Endothelial cell of umbilical vein (primary cell): ENCODE results near the gene SDK2. TPM values are rescaled to one million over a fixed set of nuclear protein-coding genes. Genes with fewer than 3 reads are reported as not detected.

Experiments used
- BruUV-seq: library from RNA; stranded (reverse); fragments of 400-500 nt; replicated peaks from 2 replicates; lab custom pipeline; 2021; lab: Mats Ljungman, UMichigan
- CTCF ChIA-PET: fragments of 300-600, 350-600 bp; sonication (Branson Sonifier 250); formaldehyde crosslinking; loops from one replicate; lab custom pipeline; 2021; ENCODE audit warnings: antibody characterized with exemption, inconsistent platforms; lab: Charles Lee
- POLR2A ChIA-PET: fragments of 300-600, 350-600 bp; sonication (Branson Sonifier 250); formaldehyde crosslinking; loops from one replicate; lab custom pipeline; 2021; ENCODE audit warnings: antibody characterized with exemption, inconsistent platforms; lab: Charles Lee
- DNase-seq: peaks from one replicate; pipeline ENCODE4 v3.0.0-alpha.2; 2011; ENCODE audit warnings: low read depth, low spot score
- FAIRE-seq: peaks from 2 replicates; lab custom pipeline; 2011; peaks lifted over from hg19 to GRCh38; lab: Jason Lieb, UNC
- H2AFZ ChIP-seq: 2 replicates; pipeline ENCODE4 v1.6.0; 2012; ENCODE audit warnings: low read depth, low read length, control low read depth, inconsistent platforms
- H3K27ac ChIP-seq: 2 replicates; pipeline ENCODE4 v1.5.1; 2011; ENCODE audit warnings: low read depth, mild to moderate bottlenecking, control low read depth, low read length, moderate library complexity; ENCODE audit not compliant: insufficient read depth
- H3K27me3 ChIP-seq, 2 experiments: 2 replicates each; pipeline versions ENCODE4 v1.6.0 to v1.6.1; 2011; ENCODE audit warnings: low read length in 2 of 2, mixed read lengths in 1 of 2; ENCODE audit not compliant: control insufficient read depth in 2 of 2, insufficient read depth in 2 of 2
- H3K36me3 ChIP-seq, 2 experiments: 2 replicates in 1 of 2; 3 replicates in 1 of 2; pipeline ENCODE4 v1.5.1; 2011; ENCODE audit warnings: low read length in 2 of 2, mild to moderate bottlenecking in 1 of 2, moderate library complexity in 1 of 2; ENCODE audit not compliant: control insufficient read depth in 2 of 2, insufficient read depth in 2 of 2; ENCODE audit errors: extremely low read depth in 1 of 2
- H3K4me1 ChIP-seq: 3 replicates; pipeline ENCODE4 v1.5.1; 2011; ENCODE audit warnings: mild to moderate bottlenecking, low read length; ENCODE audit not compliant: control insufficient read depth, insufficient read depth; ENCODE audit errors: extremely low read depth
- H3K4me2 ChIP-seq: 2 replicates; pipeline ENCODE4 v1.6.1; 2011; ENCODE audit warnings: low read length, control low read depth, mixed read lengths; ENCODE audit not compliant: insufficient read depth
- H3K4me3 ChIP-seq, 3 experiments: fragments of 200-600 bp in 1 of 3; sonication (generic), shearing (Covaris generic) in 1 of 3; replicated peaks in 1 of 3; 2 replicates each; pipeline ENCODE4 v1.5.1; 2011 to 2016; ENCODE audit warnings: control low read depth in 3 of 3, low read length in 3 of 3, mild to moderate bottlenecking in 2 of 3, inconsistent platforms in 1 of 3, low read depth in 1 of 3, moderate library complexity in 1 of 3; ENCODE audit not compliant: insufficient read depth in 1 of 3
- H3K79me2 ChIP-seq: 2 replicates; pipeline ENCODE4 v1.6.0; 2012; ENCODE audit warnings: low read length, inconsistent platforms; ENCODE audit not compliant: control insufficient read depth, insufficient read depth
- H3K9ac ChIP-seq: replicated peaks from 2 replicates; pipeline ENCODE3; 2011; ENCODE audit warnings: low read length, control low read depth; ENCODE audit not compliant: insufficient read depth; ENCODE audit errors: extremely low read depth
- H3K9me1 ChIP-seq: replicated peaks from 3 replicates; pipeline ENCODE4 v1.6.0; 2011; ENCODE audit warnings: mild to moderate bottlenecking, low read length; ENCODE audit not compliant: control insufficient read depth, insufficient read depth; ENCODE audit errors: extremely low read depth
- H3K9me3 ChIP-seq: replicated peaks from 2 replicates; pipeline ENCODE4 v1.5.1; 2012; ENCODE audit warnings: low read length, inconsistent platforms; ENCODE audit not compliant: control insufficient read depth, insufficient read depth
- H4K20me1 ChIP-seq: replicated peaks from 2 replicates; pipeline ENCODE3; 2011; ENCODE audit warnings: mild to moderate bottlenecking, low read length; ENCODE audit not compliant: control insufficient read depth, insufficient read depth; ENCODE audit errors: extremely low read depth
- CTCF ChIP-seq, 2 donors: IDR thresholded peaks; 1 replicate in 1 of 2; 2 replicates in 1 of 2; pipeline ENCODE4 v1.5.1; 2011; ENCODE audit warnings: low read length in 2 of 2, mild to moderate bottlenecking in 2 of 2, moderate library complexity in 2 of 2, control low read depth in 1 of 2, inconsistent platforms in 1 of 2, low read depth in 1 of 2; ENCODE audit not compliant: insufficient read depth in 1 of 2; ENCODE audit errors: extremely low read depth in 1 of 2
- EZH2 ChIP-seq: IDR thresholded peaks from 2 replicates; pipeline ENCODE4 v1.6.1; 2012; ENCODE audit warnings: borderline replicate concordance, low read depth, mild to moderate bottlenecking, moderate library complexity, low read length, inconsistent platforms; ENCODE audit not compliant: severe bottlenecking
- FOS ChIP-seq: IDR thresholded peaks from 2 replicates; pipeline ENCODE4 v1.6.1; 2011; ENCODE audit warnings: mild to moderate bottlenecking, low read length, moderate library complexity, borderline replicate concordance; ENCODE audit not compliant: insufficient read depth
- GATA2 ChIP-seq: IDR thresholded peaks from 2 replicates; pipeline ENCODE4 v1.7.0; 2011; ENCODE audit warnings: low read depth, mild to moderate bottlenecking, moderate library complexity, mixed read lengths, low read length; ENCODE audit not compliant: insufficient read length, insufficient read depth
- JUN ChIP-seq: IDR thresholded peaks from 2 replicates; pipeline ENCODE4 v1.6.1; 2011; ENCODE audit warnings: borderline replicate concordance, low read depth; ENCODE audit not compliant: insufficient read length, insufficient read depth
- MYC ChIP-seq: IDR thresholded peaks from one replicate; pipeline ENCODE4 v1.6.1; 2011; ENCODE audit warnings: mild to moderate bottlenecking, low read depth, low read length
- POLR2A ChIP-seq: IDR thresholded peaks from 2 replicates; pipeline ENCODE4 v1.6.1; 2012; ENCODE audit warnings: low read depth, mild to moderate bottlenecking, control low read depth, low read length
- POLR2AphosphoS5 ChIP-seq: IDR thresholded peaks from 2 replicates; pipeline ENCODE4 v1.6.1; 2012; ENCODE audit warnings: low read depth, mild to moderate bottlenecking, control low read depth, low read length, moderate library complexity; ENCODE audit not compliant: insufficient read depth
- dilution Hi-C: fragments of 300-500 bp; cut with MboI; formaldehyde crosslinking; loops from one replicate; pipeline ENCODE4 v1.15.0; 2019; ENCODE audit warnings: low sequenced_read_pairs; ENCODE audit not compliant: extremely low pct_ligation_motif_present
- intact Hi-C: fragments of 100-400 bp; cut with micrococcal nuclease; formaldehyde crosslinking; loops from one replicate; pipeline ENCODE4 v1.10.0; 2022
- polyA plus RNA-seq, 4 experiments: library from polyadenylated mRNA; depleted of rRNA in 3 of 4; stranded (reverse) in 3 of 4; unstranded in 1 of 4; fragments of >200 nt; gene quantifications; 2 replicates each; pipeline versions ENCODE4 v1.2.1 to v1.2.3, GENCODE V29; 2011 to 2012; ENCODE audit warnings: missing spikeins in 1 of 4
- total RNA-seq: library from RNA; stranded (reverse); gene quantifications from 2 replicates; pipeline ENCODE4 v1.2.3, GENCODE V29; 2021
- TF ChIP-seq, protein P1 (sequence below): IDR thresholded peaks from 2 replicates; pipeline ENCODE4 v1.6.1; 2011; ENCODE audit not compliant: insufficient read depth, insufficient read length

The SDK2 gene
- total and polyA plus RNA-seq, 2 donors (not counting 3 experiments of a cell fraction or from before 2014, with no cell fraction given), result not detected

DNA sequence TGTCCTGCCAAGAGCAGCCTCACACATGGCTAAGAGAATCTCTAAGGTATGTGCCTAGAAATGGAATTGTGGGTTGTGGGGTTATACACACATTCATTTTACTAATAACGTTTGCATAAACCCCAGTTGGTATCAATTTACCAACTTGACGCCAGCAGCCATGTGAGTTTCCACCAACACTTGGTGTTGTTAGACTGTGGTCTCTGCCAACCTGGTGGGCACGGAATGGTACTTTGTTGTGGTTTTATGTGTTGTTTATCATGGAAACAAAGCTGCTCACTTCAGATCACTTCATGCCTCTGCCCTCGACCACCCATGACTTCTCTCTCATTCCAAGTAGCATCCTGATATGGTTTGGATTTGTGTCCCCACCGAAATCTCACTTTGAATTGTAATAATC, 180.4 kb downstream of the SDK2 start:
- ChIA-PET CTCF (no interaction called here), POLR2A (no interaction called here)
- no peaks in the 10 kb centered on the region for H3K9me3 ChIP-seq
- no peaks in the 10 kb centered on the region for H3K36me3 ChIP-seq
- no peak overlapping the region for H3K4me2 ChIP-seq
- no peaks in the 10 kb centered on the region for H3K79me2 ChIP-seq
- no peak overlapping the region for H3K4me3 ChIP-seq
- intact Hi-C loops (no loop called here), dilution Hi-C loops (no loop called here)
- no peaks in the 10 kb centered on the region for H3K9me1 ChIP-seq
- H3K27ac ChIP-seq, result no peak overlapping the region
- no peaks in the 10 kb centered on the region for H3K4me1 ChIP-seq
- BruUV-seq, result no TSS peak
- no peak for FAIRE-seq
- TF ChIP-seq EZH2 (no peak), POLR2AphosphoS5 (no peak)
- TF ChIP-seq, protein P1, sequence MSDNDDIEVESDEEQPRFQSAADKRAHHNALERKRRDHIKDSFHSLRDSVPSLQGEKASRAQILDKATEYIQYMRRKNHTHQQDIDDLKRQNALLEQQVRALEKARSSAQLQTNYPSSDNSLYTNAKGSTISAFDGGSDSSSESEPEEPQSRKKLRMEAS, result no peak
- H4K20me1 ChIP-seq, result no peaks in the 10 kb centered on the region
- no peak overlapping the region for H3K9ac ChIP-seq
- H3K27me3 ChIP-seq, result no peaks in the 10 kb centered on the region
- no peak overlapping the region for H2AFZ ChIP-seq
- DNase-seq, result no peak

DNA sequence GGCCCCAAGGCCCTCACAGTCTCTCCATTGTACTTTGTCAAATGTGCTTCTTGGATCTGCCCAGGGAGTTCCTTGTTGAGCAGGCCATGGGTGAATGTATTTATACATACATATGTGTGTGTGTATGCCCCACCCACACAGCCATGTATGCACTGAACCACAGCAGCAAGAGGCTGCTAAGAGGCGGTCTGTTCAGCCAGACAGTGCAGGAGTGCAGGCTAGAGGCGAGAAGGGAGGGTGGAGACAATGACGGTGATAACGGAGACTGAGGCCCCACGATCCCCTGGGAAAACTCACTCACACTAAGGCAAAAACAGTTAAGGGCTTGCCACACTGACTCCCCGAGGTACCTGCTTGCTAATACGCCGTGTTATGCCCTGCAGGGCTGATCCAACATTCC, 181.4 kb downstream of the SDK2 start:
- Histone ChIP-seq H3K9me3 (no peaks in the 10 kb centered on the region), H3K27ac (no peak overlapping the region), H3K27me3 (no peaks in the 10 kb centered on the region), H3K4me3 (no peak overlapping the region), H3K4me1 (no peaks in the 10 kb centered on the region), H3K9ac (no peak overlapping the region), H3K9me1 (no peaks in the 10 kb centered on the region), H3K4me2 (no peak overlapping the region), H2AFZ (no peak overlapping the region), H4K20me1 (no peaks in the 10 kb centered on the region), H3K79me2 (no peaks in the 10 kb centered on the region), H3K36me3 (no peaks in the 10 kb centered on the region)
- intact Hi-C loops (no loop called here), dilution Hi-C loops (no loop called here)
- BruUV-seq, result no TSS peak
- no peak for DNase-seq
- no peak for FAIRE-seq
- ChIA-PET POLR2A (no interaction called here), CTCF (no interaction called here)
- TF ChIP-seq CTCF (IDR thresholded peaks at IDR 0.05; ENCODE audit: extremely low read depth in 1 of 2, insufficient read depth in 1 of 2, low read depth in 1 of 2, low read length in 2 of 2), result no peak
- TF ChIP-seq MYC, result no peak
- TF ChIP-seq FOS, result no peak
- no peak for TF ChIP-seq EZH2
- TF ChIP-seq, protein P1, result no peak
- TF ChIP-seq JUN, result no peak
- no peak for TF ChIP-seq POLR2AphosphoS5
- TF ChIP-seq GATA2, result no peak
- no peak for TF ChIP-seq POLR2A
